HEK293T (cell line): ENCODE measurements around the gene NFXL1.

Experiments used
- BHLHE40 ChIP-seq: fragments of 450-650 bp; IDR thresholded peaks from 2 replicates; pipeline ENCODE4 v1.6.1; 2016; ENCODE audit warnings: mild to moderate bottlenecking, moderate library complexity, borderline replicate concordance
- HDGF ChIP-seq: fragments of 450-650 bp; IDR thresholded peaks from 2 replicates; pipeline ENCODE4 v1.6.1; 2017; ENCODE audit warnings: antibody characterized with exemption, borderline replicate concordance
- L3MBTL2 ChIP-seq: fragments of 450-650 bp; conservative IDR thresholded peaks from 2 replicates; pipeline ENCODE4 v1.6.1; 2016; ENCODE audit warnings: mild to moderate bottlenecking
- PKNOX1 ChIP-seq: fragments of 450-650 bp; IDR thresholded peaks from 2 replicates; pipeline ENCODE4 v1.6.1; 2016
- SUZ12 ChIP-seq: fragments of 450-650 bp; IDR thresholded peaks from 2 replicates; pipeline ENCODE4 v1.6.1; 2016; ENCODE audit warnings: mild to moderate bottlenecking

DNA sequence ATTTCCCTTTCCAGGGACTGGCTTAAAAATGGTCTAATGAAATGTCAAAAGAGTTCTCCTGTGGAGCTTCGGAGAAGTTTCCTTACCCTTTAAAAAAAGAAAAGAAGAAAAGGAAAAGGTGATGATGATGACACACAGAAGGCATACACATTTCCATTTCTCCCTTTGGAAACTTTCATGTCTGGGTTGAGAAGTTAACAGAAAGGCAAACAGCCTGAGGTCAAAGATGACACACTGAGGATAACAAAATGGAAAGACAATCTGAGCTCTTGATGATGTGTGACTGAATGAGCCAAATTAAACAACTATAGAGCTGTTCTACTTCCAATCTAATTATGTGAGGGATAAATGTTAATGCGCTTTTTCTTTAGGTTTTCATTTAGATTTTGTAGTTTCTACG lies 32.2 kb downstream of the NFXL1 start:
- TF ChIP-seq PKNOX1 (no peak), L3MBTL2 (no peak), HDGF (no peak), SUZ12 (no peak), BHLHE40 (no peak)
